GM12872 (cell line): ENCODE results near the gene RAB11FIP3.

Experiments
- TF ChIP-seq, protein P1 (sequence below): IDR thresholded peaks from 3 replicates; pipeline ENCODE4 v1.5.1; 2011; ENCODE audit warnings: low read depth, mild to moderate bottlenecking, low read length, moderate library complexity; ENCODE audit not compliant: insufficient read depth

Gene RAB11FIP3

DNA sequence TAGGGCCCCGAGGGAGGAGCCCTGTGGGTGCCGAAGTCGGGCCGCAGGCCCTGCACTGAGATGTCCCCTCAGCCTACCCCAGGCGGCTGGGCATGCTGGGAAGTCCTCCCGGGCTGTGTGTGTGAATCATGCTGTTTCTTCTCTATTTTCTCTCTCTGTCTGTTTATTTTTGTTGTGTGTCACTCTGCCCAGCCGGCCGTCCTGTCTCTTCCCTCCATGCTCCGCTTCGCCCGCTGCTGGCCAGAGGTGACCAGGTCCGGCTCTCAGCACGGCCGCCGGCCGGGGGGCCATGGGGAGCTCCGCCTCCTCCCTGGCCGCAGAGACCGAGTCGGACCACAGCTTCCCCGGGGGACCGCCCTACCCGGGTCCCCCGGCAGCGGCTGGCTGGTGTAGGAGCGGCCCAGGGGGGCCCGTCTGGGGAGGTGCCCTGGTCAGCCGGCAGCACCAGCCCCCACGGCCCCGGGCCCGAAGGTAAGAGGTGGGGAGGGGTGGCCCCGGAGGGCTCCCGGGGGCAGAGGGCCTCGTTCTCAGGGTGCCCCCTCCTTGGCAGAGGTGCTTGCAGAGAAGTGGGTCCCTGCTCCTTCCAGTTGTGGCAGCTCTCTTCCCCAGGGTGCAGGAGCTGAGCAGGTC lies 114.6 kb downstream of the RAB11FIP3 start:
- TF ChIP-seq, protein P1, sequence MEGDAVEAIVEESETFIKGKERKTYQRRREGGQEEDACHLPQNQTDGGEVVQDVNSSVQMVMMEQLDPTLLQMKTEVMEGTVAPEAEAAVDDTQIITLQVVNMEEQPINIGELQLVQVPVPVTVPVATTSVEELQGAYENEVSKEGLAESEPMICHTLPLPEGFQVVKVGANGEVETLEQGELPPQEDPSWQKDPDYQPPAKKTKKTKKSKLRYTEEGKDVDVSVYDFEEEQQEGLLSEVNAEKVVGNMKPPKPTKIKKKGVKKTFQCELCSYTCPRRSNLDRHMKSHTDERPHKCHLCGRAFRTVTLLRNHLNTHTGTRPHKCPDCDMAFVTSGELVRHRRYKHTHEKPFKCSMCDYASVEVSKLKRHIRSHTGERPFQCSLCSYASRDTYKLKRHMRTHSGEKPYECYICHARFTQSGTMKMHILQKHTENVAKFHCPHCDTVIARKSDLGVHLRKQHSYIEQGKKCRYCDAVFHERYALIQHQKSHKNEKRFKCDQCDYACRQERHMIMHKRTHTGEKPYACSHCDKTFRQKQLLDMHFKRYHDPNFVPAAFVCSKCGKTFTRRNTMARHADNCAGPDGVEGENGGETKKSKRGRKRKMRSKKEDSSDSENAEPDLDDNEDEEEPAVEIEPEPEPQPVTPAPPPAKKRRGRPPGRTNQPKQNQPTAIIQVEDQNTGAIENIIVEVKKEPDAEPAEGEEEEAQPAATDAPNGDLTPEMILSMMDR: no peak

DNA sequence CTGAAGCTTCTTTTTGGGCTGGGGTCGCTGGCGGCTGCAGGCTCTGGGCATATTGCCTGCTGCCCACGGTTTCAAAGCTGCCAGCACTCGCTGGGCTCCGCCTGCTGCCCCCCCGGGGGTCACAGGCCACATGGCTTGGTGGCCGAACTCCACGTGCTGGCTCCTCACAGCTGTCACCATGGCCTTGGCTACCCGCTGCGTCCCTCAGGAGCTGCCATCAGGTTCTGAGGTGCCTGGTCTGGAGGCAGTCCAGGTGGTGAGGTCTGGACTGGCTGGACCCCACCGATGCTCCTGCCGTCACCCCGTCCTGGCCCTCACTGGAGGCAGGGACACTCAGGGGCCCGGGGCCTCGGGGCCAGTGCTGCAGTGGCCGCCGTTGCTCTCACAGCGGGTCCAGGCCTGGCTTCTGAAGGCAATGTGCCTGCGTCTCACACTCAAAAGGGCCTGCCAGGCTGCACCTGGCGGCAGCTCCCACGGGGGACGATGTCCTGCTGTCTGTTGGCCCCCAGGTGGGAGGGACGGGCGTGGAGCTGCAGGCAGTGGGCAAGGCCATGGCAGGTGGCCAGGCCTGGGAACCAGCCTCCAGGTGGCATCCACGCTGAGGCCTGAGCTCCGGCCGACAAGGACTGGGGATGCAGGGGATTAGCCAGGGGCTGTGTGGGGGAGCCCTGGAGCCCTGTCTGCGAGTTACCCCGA lies 115.3 kb downstream of the RAB11FIP3 start:
- TF ChIP-seq, protein P1: no peak

DNA sequence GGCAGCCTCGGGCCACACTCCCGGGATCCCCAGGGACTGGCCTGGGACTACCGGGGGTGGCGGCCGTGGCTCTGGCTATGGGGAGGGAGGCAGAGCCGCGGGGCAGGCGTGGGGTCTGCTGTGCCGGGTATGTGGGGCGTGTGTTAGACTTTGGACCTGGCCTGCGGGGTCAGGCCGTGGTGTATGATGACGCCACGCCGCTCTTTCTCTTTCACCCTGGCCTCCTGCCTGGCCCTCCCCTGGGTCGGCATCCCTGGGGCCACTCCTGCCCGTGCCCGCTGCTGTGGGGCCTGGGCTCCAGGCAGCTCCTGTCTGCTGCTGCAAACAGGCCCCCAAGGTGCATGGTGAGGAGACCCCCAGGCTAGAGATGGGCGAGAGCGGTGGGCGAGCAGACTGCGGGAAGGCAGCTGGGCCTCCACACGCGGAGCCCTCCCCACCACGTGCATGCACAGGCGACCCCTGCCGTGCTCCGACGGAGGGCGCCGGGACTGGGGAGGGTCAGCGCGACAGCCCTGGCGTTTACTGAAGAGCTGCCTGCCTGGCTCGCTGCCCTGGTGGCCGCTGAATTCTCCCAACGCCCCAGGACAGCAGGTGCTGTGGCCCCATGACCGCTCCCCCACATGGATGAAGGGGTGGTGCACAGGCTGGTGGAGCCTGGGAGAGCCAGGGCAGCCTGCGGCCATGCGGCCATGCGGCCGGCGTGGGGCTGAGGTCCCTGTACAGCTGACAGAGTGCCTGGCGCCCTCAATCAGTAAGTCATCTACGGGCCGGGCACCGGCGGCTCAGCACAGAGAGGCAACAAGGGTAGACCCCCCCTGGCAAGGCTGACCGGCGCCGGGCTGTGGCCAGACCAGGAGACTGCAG lies 118.1 kb downstream of the RAB11FIP3 start:
- TF ChIP-seq, protein P1: no peak

DNA sequence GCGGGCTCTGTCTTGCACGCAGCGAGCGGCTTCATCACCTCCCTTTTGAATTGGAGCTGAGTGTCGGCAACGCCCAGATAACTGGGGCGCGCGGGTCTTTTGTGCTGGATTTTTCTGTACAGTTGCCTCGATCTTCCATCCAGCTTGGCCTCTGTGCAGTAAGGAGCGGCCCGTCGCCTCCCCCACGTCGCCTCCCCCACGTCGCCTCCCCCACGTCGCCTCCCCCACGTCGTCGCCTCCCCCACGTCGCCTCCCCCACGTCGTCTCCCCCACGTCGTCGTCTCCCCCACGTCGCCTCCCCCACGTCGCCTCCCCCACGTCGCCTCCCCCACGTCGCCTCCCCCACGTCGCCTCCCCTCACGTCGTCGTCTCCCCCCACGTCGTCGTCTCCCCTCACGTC lies 119.1 kb downstream of the RAB11FIP3 start:
- TF ChIP-seq, protein P1: no peak

DNA sequence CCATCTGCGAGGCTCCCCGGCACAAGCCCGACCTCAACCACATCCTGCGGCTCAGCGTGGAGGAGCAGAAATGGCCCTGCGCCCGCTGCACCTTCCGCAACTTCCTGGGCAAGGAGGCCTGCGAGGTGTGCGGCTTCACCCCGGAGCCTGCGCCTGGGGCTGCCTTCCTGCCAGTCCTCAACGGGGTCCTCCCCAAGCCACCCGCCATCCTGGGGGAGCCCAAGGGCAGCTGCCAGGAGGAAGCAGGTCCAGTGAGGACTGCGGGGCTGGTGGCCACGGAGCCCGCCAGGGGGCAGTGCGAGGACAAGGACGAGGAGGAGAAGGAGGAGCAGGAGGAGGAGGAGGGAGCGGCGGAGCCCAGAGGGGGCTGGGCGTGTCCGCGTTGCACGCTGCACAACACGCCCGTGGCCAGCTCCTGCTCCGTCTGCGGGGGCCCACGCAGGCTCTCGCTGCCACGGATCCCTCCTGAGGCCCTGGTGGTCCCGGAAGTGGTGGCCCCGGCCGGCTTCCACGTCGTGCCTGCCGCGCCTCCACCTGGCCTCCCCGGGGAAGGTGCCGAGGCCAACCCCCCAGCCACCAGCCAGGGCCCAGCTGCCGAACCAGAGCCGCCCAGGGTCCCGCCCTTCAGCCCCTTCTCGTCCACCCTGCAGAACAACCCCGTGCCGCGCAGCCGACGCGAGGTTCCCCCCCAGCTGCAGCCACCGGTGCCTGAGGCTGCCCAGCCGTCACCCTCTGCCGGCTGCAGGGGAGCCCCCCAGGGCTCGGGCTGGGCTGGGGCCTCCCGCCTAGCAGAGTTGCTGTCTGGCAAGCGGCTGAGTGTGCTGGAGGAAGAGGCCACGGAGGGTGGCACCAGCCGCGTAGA lies 121.7 kb downstream of the RAB11FIP3 start:
- TF ChIP-seq, protein P1: no peak

DNA sequence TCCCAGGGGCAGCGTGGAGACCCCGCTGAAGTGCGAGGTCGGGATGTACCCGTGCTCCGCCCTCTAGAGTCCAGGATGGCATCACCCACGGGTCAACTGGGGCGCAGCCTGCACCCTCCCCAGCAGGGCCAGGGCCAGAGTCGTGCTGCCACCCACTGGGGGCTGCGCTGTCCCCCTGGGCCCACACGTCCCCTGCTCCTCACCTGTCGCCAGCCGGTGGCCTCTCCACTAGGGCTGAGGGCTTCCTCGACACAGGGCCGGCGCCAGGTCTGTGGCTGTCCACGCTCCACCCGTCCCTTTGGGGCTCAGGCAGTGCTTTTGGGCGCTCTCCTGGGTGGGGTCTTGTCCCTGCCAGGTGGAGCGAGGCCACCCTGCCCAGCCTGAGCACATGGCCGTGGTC lies 123.1 kb downstream of the RAB11FIP3 start:
- TF ChIP-seq, protein P1: no peak
